Endothelial cell of umbilical vein (primary cell): ENCODE measurements around the gene IP6K2. TPM values are rescaled to one million over a fixed set of nuclear protein-coding genes. Genes with fewer than 3 reads are reported as not detected.

ENCODE experiments used
- BruUV-seq: library from RNA; stranded (reverse); fragments of 400-500 nt; replicated peaks from 2 replicates; lab custom pipeline; 2021; lab: Mats Ljungman, UMichigan
- CTCF ChIA-PET: fragments of 300-600, 350-600 bp; sonication (Branson Sonifier 250); formaldehyde crosslinking; loops from one replicate; lab custom pipeline; 2021; ENCODE audit warnings: antibody characterized with exemption, inconsistent platforms; lab: Charles Lee
- POLR2A ChIA-PET: fragments of 300-600, 350-600 bp; sonication (Branson Sonifier 250); formaldehyde crosslinking; loops from one replicate; lab custom pipeline; 2021; ENCODE audit warnings: antibody characterized with exemption, inconsistent platforms; lab: Charles Lee
- DNase-seq: peaks from one replicate; pipeline ENCODE4 v3.0.0-alpha.2; 2011; ENCODE audit warnings: low read depth, low spot score
- FAIRE-seq: peaks from 2 replicates; lab custom pipeline; 2011; peaks lifted over from hg19 to GRCh38; lab: Jason Lieb, UNC
- H2AFZ ChIP-seq: 2 replicates; pipeline ENCODE4 v1.6.0; 2012; ENCODE audit warnings: low read depth, low read length, control low read depth, inconsistent platforms
- H3K27ac ChIP-seq: 2 replicates; pipeline ENCODE4 v1.5.1; 2011; ENCODE audit warnings: low read depth, mild to moderate bottlenecking, control low read depth, low read length, moderate library complexity; ENCODE audit not compliant: insufficient read depth
- H3K27me3 ChIP-seq, 2 experiments: 2 replicates each; pipeline versions ENCODE4 v1.6.0 to v1.6.1; 2011; ENCODE audit warnings: low read length in 2 of 2, mixed read lengths in 1 of 2; ENCODE audit not compliant: control insufficient read depth in 2 of 2, insufficient read depth in 2 of 2
- H3K36me3 ChIP-seq, 2 experiments: 2 replicates in 1 of 2; 3 replicates in 1 of 2; pipeline ENCODE4 v1.5.1; 2011; ENCODE audit warnings: low read length in 2 of 2, mild to moderate bottlenecking in 1 of 2, moderate library complexity in 1 of 2; ENCODE audit not compliant: control insufficient read depth in 2 of 2, insufficient read depth in 2 of 2; ENCODE audit errors: extremely low read depth in 1 of 2
- H3K4me1 ChIP-seq: 3 replicates; pipeline ENCODE4 v1.5.1; 2011; ENCODE audit warnings: mild to moderate bottlenecking, low read length; ENCODE audit not compliant: control insufficient read depth, insufficient read depth; ENCODE audit errors: extremely low read depth
- H3K4me2 ChIP-seq: 2 replicates; pipeline ENCODE4 v1.6.1; 2011; ENCODE audit warnings: low read length, control low read depth, mixed read lengths; ENCODE audit not compliant: insufficient read depth
- H3K4me3 ChIP-seq, 3 experiments: fragments of 200-600 bp in 1 of 3; sonication (generic), shearing (Covaris generic) in 1 of 3; replicated peaks in 1 of 3; 2 replicates each; pipeline ENCODE4 v1.5.1; 2011 to 2016; ENCODE audit warnings: control low read depth in 3 of 3, low read length in 3 of 3, mild to moderate bottlenecking in 2 of 3, inconsistent platforms in 1 of 3, low read depth in 1 of 3, moderate library complexity in 1 of 3; ENCODE audit not compliant: insufficient read depth in 1 of 3
- H3K79me2 ChIP-seq: 2 replicates; pipeline ENCODE4 v1.6.0; 2012; ENCODE audit warnings: low read length, inconsistent platforms; ENCODE audit not compliant: control insufficient read depth, insufficient read depth
- H3K9ac ChIP-seq: replicated peaks from 2 replicates; pipeline ENCODE3; 2011; ENCODE audit warnings: low read length, control low read depth; ENCODE audit not compliant: insufficient read depth; ENCODE audit errors: extremely low read depth
- H3K9me1 ChIP-seq: replicated peaks from 3 replicates; pipeline ENCODE4 v1.6.0; 2011; ENCODE audit warnings: mild to moderate bottlenecking, low read length; ENCODE audit not compliant: control insufficient read depth, insufficient read depth; ENCODE audit errors: extremely low read depth
- H3K9me3 ChIP-seq: replicated peaks from 2 replicates; pipeline ENCODE4 v1.5.1; 2012; ENCODE audit warnings: low read length, inconsistent platforms; ENCODE audit not compliant: control insufficient read depth, insufficient read depth
- H4K20me1 ChIP-seq: replicated peaks from 2 replicates; pipeline ENCODE3; 2011; ENCODE audit warnings: mild to moderate bottlenecking, low read length; ENCODE audit not compliant: control insufficient read depth, insufficient read depth; ENCODE audit errors: extremely low read depth
- EZH2 ChIP-seq: IDR thresholded peaks from 2 replicates; pipeline ENCODE4 v1.6.1; 2012; ENCODE audit warnings: borderline replicate concordance, low read depth, mild to moderate bottlenecking, moderate library complexity, low read length, inconsistent platforms; ENCODE audit not compliant: severe bottlenecking
- FOS ChIP-seq: IDR thresholded peaks from 2 replicates; pipeline ENCODE4 v1.6.1; 2011; ENCODE audit warnings: mild to moderate bottlenecking, low read length, moderate library complexity, borderline replicate concordance; ENCODE audit not compliant: insufficient read depth
- GATA2 ChIP-seq: IDR thresholded peaks from 2 replicates; pipeline ENCODE4 v1.7.0; 2011; ENCODE audit warnings: low read depth, mild to moderate bottlenecking, moderate library complexity, mixed read lengths, low read length; ENCODE audit not compliant: insufficient read length, insufficient read depth
- JUN ChIP-seq: IDR thresholded peaks from 2 replicates; pipeline ENCODE4 v1.6.1; 2011; ENCODE audit warnings: borderline replicate concordance, low read depth; ENCODE audit not compliant: insufficient read length, insufficient read depth
- MYC ChIP-seq: IDR thresholded peaks from one replicate; pipeline ENCODE4 v1.6.1; 2011; ENCODE audit warnings: mild to moderate bottlenecking, low read depth, low read length
- POLR2A ChIP-seq: IDR thresholded peaks from 2 replicates; pipeline ENCODE4 v1.6.1; 2012; ENCODE audit warnings: low read depth, mild to moderate bottlenecking, control low read depth, low read length
- dilution Hi-C: fragments of 300-500 bp; cut with MboI; formaldehyde crosslinking; loops from one replicate; pipeline ENCODE4 v1.15.0; 2019; ENCODE audit warnings: low sequenced_read_pairs; ENCODE audit not compliant: extremely low pct_ligation_motif_present
- intact Hi-C: fragments of 100-400 bp; cut with micrococcal nuclease; formaldehyde crosslinking; loops from one replicate; pipeline ENCODE4 v1.10.0; 2022
- polyA plus RNA-seq, 4 experiments: library from polyadenylated mRNA; depleted of rRNA in 3 of 4; stranded (reverse) in 3 of 4; unstranded in 1 of 4; fragments of >200 nt; gene quantifications; 2 replicates each; pipeline versions ENCODE4 v1.2.1 to v1.2.3, GENCODE V29; 2011 to 2012; ENCODE audit warnings: missing spikeins in 1 of 4
- total RNA-seq: library from RNA; stranded (reverse); gene quantifications from 2 replicates; pipeline ENCODE4 v1.2.3, GENCODE V29; 2021
- TF ChIP-seq, protein P1 (sequence below): IDR thresholded peaks from 2 replicates; pipeline ENCODE4 v1.6.1; 2011; ENCODE audit not compliant: insufficient read depth, insufficient read length
- TF ChIP-seq, protein P2 (sequence below), 2 donors: IDR thresholded peaks; 1 replicate in 1 of 2; 2 replicates in 1 of 2; pipeline ENCODE4 v1.5.1; 2011; ENCODE audit warnings: low read length in 2 of 2, mild to moderate bottlenecking in 2 of 2, moderate library complexity in 2 of 2, control low read depth in 1 of 2, inconsistent platforms in 1 of 2, low read depth in 1 of 2; ENCODE audit not compliant: insufficient read depth in 1 of 2; ENCODE audit errors: extremely low read depth in 1 of 2

Gene IP6K2
- total and polyA plus RNA-seq, 2 donors (not counting 3 experiments of a cell fraction or from before 2014, with no cell fraction given) = 81.8 to 143 TPM

DNA sequence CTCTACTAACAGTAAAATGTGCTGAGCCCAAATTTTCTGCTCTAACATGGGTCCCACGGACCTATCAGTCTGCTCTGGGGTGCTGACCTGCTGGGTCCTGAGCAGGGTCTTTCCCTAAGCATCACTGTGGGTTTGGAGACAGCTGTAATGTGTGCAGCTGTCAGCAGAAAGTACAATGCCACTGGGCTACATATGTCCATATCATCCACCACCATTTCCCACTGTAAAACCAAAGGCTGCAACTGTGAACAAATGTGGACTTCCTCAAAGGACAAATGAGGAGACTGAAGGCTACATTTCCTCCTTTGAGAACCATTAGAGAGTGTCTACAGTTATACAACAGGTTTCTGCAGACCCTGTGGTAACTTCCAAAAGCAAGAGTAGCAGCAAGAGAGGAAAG, 33.8 kb upstream of the IP6K2 start:
- ChIA-PET CTCF (interaction anchor here (2.7 kb wide), 1 partner anchor 11 kb away, joined by 8 read pairs; no protein-coding TSS in a partner anchor), POLR2A (no interaction called here)
- no peaks in the 10 kb centered on the region for H4K20me1 ChIP-seq
- no peaks in the 10 kb centered on the region for H3K9me1 ChIP-seq
- H3K27ac ChIP-seq = no peak overlapping the region
- DNase-seq (no peak), FAIRE-seq (no peak)
- H3K4me1 ChIP-seq = no peaks in the 10 kb centered on the region
- H3K4me3 ChIP-seq = no peak overlapping the region
- no peaks in the 10 kb centered on the region for H3K27me3 ChIP-seq
- no peak overlapping the region for H3K9ac ChIP-seq
- no peaks in the 10 kb centered on the region for H3K79me2 ChIP-seq
- H3K9me3 ChIP-seq = no peaks in the 10 kb centered on the region
- no peak overlapping the region for H3K4me2 ChIP-seq
- no peak overlapping the region for H2AFZ ChIP-seq
- intact Hi-C loops = no loop called here
- no peak for TF ChIP-seq POLR2A
- TF ChIP-seq FOS = no peak
- TF ChIP-seq, protein P1, sequence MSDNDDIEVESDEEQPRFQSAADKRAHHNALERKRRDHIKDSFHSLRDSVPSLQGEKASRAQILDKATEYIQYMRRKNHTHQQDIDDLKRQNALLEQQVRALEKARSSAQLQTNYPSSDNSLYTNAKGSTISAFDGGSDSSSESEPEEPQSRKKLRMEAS = no peak
- no peak for TF ChIP-seq JUN
- TF ChIP-seq GATA2 = no peak
- TF ChIP-seq EZH2 = no peak
- no peak for TF ChIP-seq MYC
- TF ChIP-seq, protein P2, sequence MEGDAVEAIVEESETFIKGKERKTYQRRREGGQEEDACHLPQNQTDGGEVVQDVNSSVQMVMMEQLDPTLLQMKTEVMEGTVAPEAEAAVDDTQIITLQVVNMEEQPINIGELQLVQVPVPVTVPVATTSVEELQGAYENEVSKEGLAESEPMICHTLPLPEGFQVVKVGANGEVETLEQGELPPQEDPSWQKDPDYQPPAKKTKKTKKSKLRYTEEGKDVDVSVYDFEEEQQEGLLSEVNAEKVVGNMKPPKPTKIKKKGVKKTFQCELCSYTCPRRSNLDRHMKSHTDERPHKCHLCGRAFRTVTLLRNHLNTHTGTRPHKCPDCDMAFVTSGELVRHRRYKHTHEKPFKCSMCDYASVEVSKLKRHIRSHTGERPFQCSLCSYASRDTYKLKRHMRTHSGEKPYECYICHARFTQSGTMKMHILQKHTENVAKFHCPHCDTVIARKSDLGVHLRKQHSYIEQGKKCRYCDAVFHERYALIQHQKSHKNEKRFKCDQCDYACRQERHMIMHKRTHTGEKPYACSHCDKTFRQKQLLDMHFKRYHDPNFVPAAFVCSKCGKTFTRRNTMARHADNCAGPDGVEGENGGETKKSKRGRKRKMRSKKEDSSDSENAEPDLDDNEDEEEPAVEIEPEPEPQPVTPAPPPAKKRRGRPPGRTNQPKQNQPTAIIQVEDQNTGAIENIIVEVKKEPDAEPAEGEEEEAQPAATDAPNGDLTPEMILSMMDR (IDR thresholded peaks at IDR 0.05; ENCODE audit: extremely low read depth in 1 of 2, insufficient read depth in 1 of 2, low read depth in 1 of 2, low read length in 2 of 2) = no peak
- dilution Hi-C loops = no loop called here
- H3K36me3 ChIP-seq = peaks cover 0 to 7% of the 10 kb centered on the region in 2 experiments
- BruUV-seq = TSS peak; percentile 1
